Measurements from ENCODE around the gene ASCC3. TPM values are rescaled to one million over a fixed set of nuclear protein-coding genes. Genes with fewer than 3 reads are reported as not detected.

Gene ASCC3
- polyA plus RNA-seq, 3 donors from 2014 or later: 9.3 to 30.9 (median 17.7) TPM

- peaks cover 9 to 18% of the 10 kb centered on the region in 2 donors for H3K4me1 Mint-ChIP-seq
- H3K4me3 Mint-ChIP-seq: peak overlapping the region in 1 of 5 donors; percentile 4
Measured at GRCh38 chr6:100467129-100468015, 413.8 kb downstream of the ASCC3 start.

GRCh38 chr6:100466410-100467128 lies 414.6 kb downstream of the ASCC3 start:
- Mint-ChIP-seq H3K9me3 (peaks cover 11 to 59% (median 20%) of the 10 kb centered on the region in 6 donors), H3K27ac (no peak overlapping the region), H3K36me3 (peaks cover 0 to 12% (median 4%) of the 10 kb centered on the region in 3 donors), H3K4me1 (peaks cover 15 to 26% of the 10 kb centered on the region in 2 donors), H3K4me3 (peak overlapping the region in 2 of 5 donors; percentile 1), H3K27me3 (ENCODE audit: low read depth in 3 of 3) (peaks cover 53 to 62% (median 54%) of the 10 kb centered on the region in 3 donors)
- no peak for DNase-seq

More at GRCh38 chr6:100467129-100468015, 413.8 kb downstream of the ASCC3 start:
- Mint-ChIP-seq H3K27ac (no peak overlapping the region), H3K27me3 (ENCODE audit: low read depth in 3 of 3) (peaks cover 46 to 56% (median 51%) of the 10 kb centered on the region in 3 donors), H3K9me3 (peaks cover 10 to 51% (median 17%) of the 10 kb centered on the region in 6 donors), H3K36me3 (peaks cover 0 to 8% (median 4%) of the 10 kb centered on the region in 3 donors)
- no peak for DNase-seq

- Mint-ChIP-seq H3K36me3 (peaks cover 0 to 9% (median 4%) of the 10 kb centered on the region in 3 donors), H3K4me1 (peaks cover 19 to 31% of the 10 kb centered on the region in 2 donors), H3K9me3 (peaks cover 11 to 64% (median 20%) of the 10 kb centered on the region in 6 donors), H3K27me3 (ENCODE audit: low read depth in 3 of 3) (peaks cover 55 to 66% (median 59%) of the 10 kb centered on the region in 3 donors), H3K27ac (no peak overlapping the region), H3K4me3 (peak overlapping the region in 2 of 5 donors; percentile 1 to 59)
- no peak for DNase-seq
Measured at GRCh38 chr6:100465701-100466409, 415.3 kb downstream of the ASCC3 start.

- no peak within 1 kb of the TSS for H3K27ac Mint-ChIP-seq
- peak within 1 kb of the TSS in 2 of 5 donors; percentile 42 to 59 for H3K4me3 Mint-ChIP-seq
- no peak for DNase-seq
- H3K27me3 Mint-ChIP-seq (ENCODE audit: low read depth in 3 of 3): peaks cover 56 to 68% (median 64%) of the 10 kb centered on the region in 3 donors
- peaks cover 19 to 31% of the 10 kb centered on the region in 2 donors for H3K4me1 Mint-ChIP-seq
- H3K9me3 Mint-ChIP-seq: peaks cover 11 to 70% (median 21%) of the 10 kb centered on the region in 6 donors
- H3K36me3 Mint-ChIP-seq: peaks cover 0 to 9% (median 4%) of the 10 kb centered on the region in 3 donors
Measured at GRCh38 chr6:100464903-100465700, 416.0 kb downstream of the ASCC3 start, which contains the start of gene SIM1. Gene SIM1, minus strand, starts transcription at chr6:100464921. Its CDS starts 1,453 bp downstream, at chr6:100463468.

- peak overlapping the region in 1 of 5 donors; percentile 23 for H3K4me3 Mint-ChIP-seq
- no peak for DNase-seq
- peaks cover 19 to 31% of the 10 kb centered on the region in 2 donors for H3K4me1 Mint-ChIP-seq
- H3K36me3 Mint-ChIP-seq: peaks cover 0 to 9% (median 4%) of the 10 kb centered on the region in 3 donors
- no peak overlapping the region for H3K27ac Mint-ChIP-seq
- H3K27me3 Mint-ChIP-seq (ENCODE audit: low read depth in 3 of 3): peaks cover 61 to 71% (median 66%) of the 10 kb centered on the region in 3 donors
- H3K9me3 Mint-ChIP-seq: peaks cover 17 to 78% (median 25%) of the 10 kb centered on the region in 6 donors
Measured at GRCh38 chr6:100464162-100464851, 416.8 kb downstream of the ASCC3 start.

GRCh38 chr6:100463630-100464161 lies 417.4 kb downstream of the ASCC3 start:
- DNase-seq: no peak
- Mint-ChIP-seq H3K9me3 (peaks cover 18 to 83% (median 29%) of the 10 kb centered on the region in 6 donors), H3K27ac (no peak overlapping the region), H3K4me3 (peak overlapping the region in 3 of 5 donors; percentile 0 to 54 (median 24)), H3K36me3 (peaks cover 5 to 9% (median 7%) of the 10 kb centered on the region in 3 donors), H3K4me1 (peaks cover 19 to 31% of the 10 kb centered on the region in 2 donors), H3K27me3 (ENCODE audit: low read depth in 3 of 3) (peaks cover 63 to 77% (median 66%) of the 10 kb centered on the region in 3 donors)

GRCh38 chr6:100462706-100463629 lies 418.2 kb downstream of the ASCC3 start:
- DNase-seq: no peak
- Mint-ChIP-seq H3K27me3 (ENCODE audit: low read depth in 3 of 3) (peaks cover 65 to 76% (median 66%) of the 10 kb centered on the region in 3 donors), H3K4me1 (peaks cover 19 to 29% of the 10 kb centered on the region in 2 donors), H3K27ac (no peak overlapping the region), H3K9me3 (peaks cover 17 to 77% (median 27%) of the 10 kb centered on the region in 6 donors), H3K36me3 (peaks cover 5 to 9% (median 7%) of the 10 kb centered on the region in 3 donors), H3K4me3 (peak overlapping the region in 2 of 5 donors; percentile 0 to 54)

GRCh38 chr6:100461917-100462705 lies 419.0 kb downstream of the ASCC3 start:
- no peak overlapping the region for H3K27ac Mint-ChIP-seq
- H3K9me3 Mint-ChIP-seq: peaks cover 18 to 70% (median 26%) of the 10 kb centered on the region in 6 donors
- peaks cover 5 to 9% (median 7%) of the 10 kb centered on the region in 3 donors for H3K36me3 Mint-ChIP-seq
- peak overlapping the region in 3 of 5 donors; percentile 12 to 39 (median 28) for H3K4me3 Mint-ChIP-seq
- H3K4me1 Mint-ChIP-seq: peaks cover 18 to 26% of the 10 kb centered on the region in 2 donors
- peaks cover 58 to 72% (median 59%) of the 10 kb centered on the region in 3 donors for H3K27me3 Mint-ChIP-seq (ENCODE audit: low read depth in 3 of 3)
- DNase-seq: no peak

- H3K27ac Mint-ChIP-seq: no peak overlapping the region
- H3K9me3 Mint-ChIP-seq: peaks cover 22 to 68% (median 29%) of the 10 kb centered on the region in 6 donors
- H3K4me1 Mint-ChIP-seq: peaks cover 15 to 23% of the 10 kb centered on the region in 2 donors
- no peak for DNase-seq
- peak overlapping the region in 3 of 5 donors; percentile 12 to 39 (median 28) for H3K4me3 Mint-ChIP-seq
- H3K27me3 Mint-ChIP-seq (ENCODE audit: low read depth in 3 of 3): peaks cover 55 to 70% (median 58%) of the 10 kb centered on the region in 3 donors
- peaks cover 7 to 9% (median 8%) of the 10 kb centered on the region in 3 donors for H3K36me3 Mint-ChIP-seq
Measured at GRCh38 chr6:100461278-100461916, 419.7 kb downstream of the ASCC3 start.
